GM19397 (cell line): Measurements from ENCODE around the gene LPO.

Experiments used
- ATAC-seq: cut with Tn5 transposase; IDR thresholded peaks from one replicate; pipeline ENCODE4 v1.9.1; 2021; ENCODE audit warnings: mild to moderate bottlenecking, moderate library complexity; ENCODE audit not compliant: unreplicated experiment

LPO gene

GRCh38 chr17:58277107-58277801 lies 38.9 kb downstream of the LPO start:
- ATAC-seq: no peak

DNA sequence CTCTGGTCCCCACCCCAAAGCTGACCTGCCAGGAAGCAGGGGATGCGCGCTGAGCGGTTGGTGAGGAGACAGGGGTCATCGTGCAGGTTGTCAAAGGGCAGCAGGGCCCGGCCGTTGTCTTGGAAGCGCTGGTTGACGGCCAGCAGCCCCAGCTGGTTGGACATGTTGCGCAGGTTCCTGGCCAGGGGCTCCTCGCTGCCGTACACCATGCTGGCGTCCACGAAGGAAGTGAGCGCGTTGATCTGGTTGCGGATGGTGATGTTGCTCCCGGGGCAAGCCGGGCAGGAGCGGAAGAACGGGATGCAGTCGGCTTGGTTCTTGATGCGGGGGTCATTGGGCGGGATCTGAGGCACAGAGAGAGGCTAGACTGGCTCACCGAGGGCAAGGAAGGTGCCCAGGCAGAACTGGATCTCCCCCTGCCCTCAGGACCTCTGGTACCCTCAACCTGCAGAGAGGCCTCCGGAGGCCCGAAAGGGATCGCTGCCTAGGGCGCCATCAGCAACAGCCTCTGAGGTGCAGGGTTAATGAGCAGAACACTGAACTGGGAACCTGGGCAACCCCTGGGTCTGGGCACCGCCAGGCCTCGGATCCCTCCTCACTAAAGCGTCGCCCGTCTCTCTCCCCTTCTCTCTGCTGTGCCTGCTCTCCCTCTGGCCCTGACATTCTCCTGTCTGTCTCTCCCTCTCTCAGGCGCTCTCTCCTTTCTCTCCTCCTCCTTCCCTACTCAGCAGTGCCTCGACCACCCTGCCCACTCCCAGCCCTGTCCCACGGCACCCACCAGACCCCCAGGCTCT lies 39.6 kb downstream of the LPO start:
- ATAC-seq: no peak

GRCh38 chr17:58278661-58279015 lies 40.3 kb downstream of the LPO start:
- no peak for ATAC-seq

GRCh38 chr17:58279016-58279711 lies 40.8 kb downstream of the LPO start:
- no peak for ATAC-seq

DNA sequence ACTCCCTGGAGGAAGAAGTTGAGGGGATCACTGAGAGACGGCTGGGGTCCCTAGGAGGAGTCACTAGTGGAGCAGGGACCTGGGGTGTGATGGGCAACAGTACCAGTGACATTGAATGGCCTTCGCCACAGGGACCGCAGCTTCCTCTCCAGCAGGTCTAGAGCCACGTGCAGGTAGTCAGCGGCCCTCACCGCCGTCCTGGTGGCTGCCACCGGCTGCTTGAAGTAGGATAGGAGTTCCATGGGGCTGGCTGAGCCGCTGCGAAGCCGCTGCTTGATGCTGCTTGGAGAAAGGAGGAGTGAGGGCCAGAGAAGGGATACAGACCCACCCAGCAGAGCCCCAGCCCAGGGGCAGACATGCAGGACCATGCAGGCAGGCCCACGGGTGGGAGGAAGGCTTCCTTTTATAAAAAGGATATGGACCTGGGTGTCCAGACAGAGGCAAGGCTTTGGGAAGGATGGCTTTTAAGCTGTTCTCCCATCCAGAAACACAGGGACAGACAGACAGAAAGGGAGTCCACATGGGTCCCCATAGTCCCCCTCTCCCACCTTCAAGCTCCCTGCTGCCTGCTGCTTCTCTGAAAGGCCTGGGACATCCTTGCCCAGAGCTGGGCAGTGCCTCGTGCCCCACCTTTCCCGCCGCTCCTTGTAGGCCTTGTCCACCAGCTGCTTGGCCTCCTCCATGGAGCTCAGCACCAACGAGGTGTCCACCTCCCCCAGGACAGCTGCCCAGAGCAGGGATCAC lies 41.5 kb downstream of the LPO start:
- no peak for ATAC-seq

- ATAC-seq: no peak
Observed at GRCh38 chr17:58280480-58281217, 42.3 kb downstream of the LPO start, which contains the start of gene MPO. TSS of gene MPO (minus strand) at chr17:58280935. CDS start at chr17:58280758, 177 bp downstream.

GRCh38 chr17:58281511-58282011 lies 43.2 kb downstream of the LPO start:
- ATAC-seq: no peak

- ATAC-seq: no peak
Observed at GRCh38 chr17:58282442-58282841, 44.1 kb downstream of the LPO start.

- no peak for ATAC-seq
Observed at GRCh38 chr17:58283674-58284612, 45.6 kb downstream of the LPO start.

DNA sequence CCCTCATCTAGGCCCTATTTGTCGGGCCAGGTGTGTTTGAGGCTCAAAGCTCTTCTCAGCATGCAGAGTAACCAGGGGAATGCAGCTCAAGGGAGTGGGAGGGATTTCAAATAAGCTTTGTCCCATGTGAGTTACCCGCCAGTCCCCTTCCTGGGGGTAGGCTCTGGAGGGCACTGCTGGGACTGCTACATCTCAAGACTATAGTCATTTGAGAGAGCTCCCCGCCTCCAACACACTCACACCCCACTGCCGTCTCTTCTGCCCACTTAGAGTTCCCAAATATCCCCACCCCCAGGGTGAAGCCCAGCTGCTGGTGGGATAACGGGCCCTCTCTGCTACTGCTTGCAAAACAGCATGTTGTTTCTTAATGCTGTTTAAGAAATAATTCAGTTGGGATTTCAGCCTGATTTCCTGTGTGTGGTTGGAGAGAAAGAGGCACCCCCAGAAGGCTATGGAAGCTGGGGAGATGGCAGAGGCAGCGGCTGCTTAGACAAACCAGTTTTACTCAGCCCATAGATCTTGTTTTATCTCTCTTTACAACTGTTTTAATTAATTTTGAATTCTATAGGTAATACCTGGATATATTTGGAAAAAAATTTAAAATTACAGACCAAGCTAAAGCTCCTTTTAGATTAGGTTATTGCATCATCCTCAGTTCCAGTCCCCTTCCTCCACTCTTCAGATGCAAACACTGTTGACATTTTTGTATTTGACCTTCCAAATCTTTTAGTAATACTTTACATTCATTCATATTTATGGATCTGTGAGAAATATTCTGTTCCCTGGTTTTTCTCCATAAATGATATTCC lies 46.4 kb downstream of the LPO start:
- no peak for ATAC-seq

GRCh38 chr17:58285422-58285810 lies 47.0 kb downstream of the LPO start:
- no peak for ATAC-seq

DNA sequence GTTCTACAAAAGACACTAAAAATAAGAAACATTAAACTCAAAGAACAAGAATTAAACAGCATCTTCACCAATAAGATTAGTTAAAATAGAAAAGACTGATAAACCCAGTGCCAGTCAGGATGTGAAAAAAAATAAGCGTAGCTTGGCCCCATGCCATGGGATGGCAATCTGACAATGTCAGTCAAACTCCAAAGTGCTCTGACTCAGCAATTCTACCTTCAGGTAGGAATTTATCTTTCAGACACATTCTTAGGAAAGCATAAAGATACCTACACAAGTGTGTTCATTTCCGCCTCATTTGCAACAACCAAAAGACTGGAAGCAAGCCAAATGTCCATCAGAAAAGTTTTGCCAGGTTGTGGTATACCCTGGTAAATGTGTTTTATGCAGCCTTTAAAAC lies 51.5 kb downstream of the LPO start:
- no peak for ATAC-seq

DNA sequence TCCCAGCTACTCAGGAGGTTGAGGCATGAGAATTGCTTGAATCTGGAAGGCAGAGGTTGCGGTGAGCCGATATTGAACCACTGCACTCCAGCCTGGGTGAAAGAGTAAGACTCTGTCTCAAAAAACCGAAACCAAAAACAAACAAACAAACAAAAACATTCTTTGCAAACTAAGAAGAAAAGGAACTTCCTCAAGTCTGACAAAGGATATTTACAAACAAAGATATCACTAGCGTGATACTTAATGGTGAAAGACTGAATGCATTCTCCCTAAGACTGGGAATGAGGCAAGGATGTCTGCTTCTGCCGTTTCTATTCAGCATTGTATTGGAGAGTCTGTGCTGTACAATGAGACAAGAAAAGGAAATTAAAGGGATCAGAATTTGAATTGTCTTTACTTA lies 52.9 kb downstream of the LPO start:
- no peak for ATAC-seq

DNA sequence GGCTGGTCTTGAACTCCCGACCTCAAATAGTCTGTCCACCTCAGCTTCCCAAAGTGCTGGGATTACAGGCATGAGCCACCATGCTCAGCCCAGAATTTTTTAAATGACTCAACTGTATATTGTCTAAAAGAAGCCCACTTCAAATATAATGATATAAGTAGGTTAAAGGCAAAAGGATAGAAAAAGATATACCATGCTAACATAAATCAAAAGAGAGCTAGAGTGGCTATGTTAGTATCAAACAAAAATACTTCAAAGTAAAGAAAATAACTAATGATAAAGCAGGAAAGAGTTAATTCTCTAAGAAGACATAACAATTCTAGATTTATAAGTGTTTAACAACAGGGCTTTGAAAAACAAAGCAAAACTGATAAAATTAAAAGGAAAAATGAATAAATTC lies 55.6 kb downstream of the LPO start:
- no peak for ATAC-seq

DNA sequence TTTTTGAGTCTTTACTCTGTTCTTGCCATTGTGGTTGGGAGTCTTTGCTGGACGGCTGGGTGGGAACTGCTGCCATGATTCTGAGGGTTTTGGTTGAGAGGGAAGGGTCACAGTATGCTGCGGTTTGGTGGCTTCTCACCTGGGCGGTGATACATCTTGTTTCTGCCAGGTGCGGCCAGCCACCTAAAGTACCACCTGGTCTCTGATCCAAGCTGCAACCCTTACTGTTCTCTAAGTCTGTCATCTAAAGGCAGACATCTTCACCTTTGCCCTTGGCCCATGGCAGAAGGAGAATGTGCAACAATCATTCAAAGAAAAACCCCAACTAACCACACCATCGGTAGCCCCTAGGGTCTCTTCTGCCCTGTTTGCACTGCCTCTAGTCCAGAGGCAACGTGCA lies 62.0 kb downstream of the LPO start:
- no peak for ATAC-seq

GRCh38 chr17:58301504-58302150 lies 63.2 kb downstream of the LPO start:
- ATAC-seq: no peak

DNA sequence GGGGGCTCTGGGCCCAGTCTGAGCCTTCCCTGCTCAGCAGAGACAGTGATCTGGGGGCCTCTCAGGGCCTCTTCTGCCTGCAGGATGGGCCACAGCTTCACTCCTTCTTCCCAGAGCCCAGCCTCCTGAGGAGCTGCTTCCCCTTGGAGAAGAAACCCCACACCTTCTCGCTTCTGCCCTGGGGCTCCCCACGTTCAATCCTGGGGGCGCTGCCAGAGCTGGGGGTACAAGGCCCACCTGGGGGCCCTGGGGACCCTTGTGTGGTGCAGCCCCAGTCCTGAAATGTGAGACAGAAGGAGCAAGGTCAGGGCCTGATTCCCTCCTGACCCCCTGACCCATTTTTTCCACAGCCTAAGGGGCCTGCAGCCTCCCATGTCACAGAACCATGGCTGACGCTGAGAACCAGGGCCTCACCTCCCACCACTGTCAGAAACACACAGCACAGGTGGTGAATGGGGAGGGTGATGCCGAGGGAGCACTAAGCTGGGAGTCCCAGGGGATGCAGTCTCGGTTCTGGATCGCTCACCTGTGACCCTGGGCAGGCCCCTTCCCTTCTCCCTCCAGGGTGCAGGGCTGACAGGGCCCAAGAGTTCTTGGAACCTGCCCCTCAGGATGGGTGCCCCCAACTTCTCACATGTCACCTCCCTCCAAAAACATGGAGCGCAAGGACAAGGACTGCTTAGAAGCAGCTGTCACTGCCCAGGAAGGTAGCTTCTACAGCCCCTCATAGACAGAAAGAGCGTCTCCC lies 64.0 kb downstream of the LPO start:
- ATAC-seq: no peak
